A549 (cell line): Measurements from ENCODE around the gene HMX1. TPM values are rescaled to one million over a fixed set of nuclear protein-coding genes. Genes with fewer than 3 reads are reported as not detected.

ENCODE experiments used
- ATAC-seq, 2 experiments: fragments of 200-7000 bp in 1 of 2; fragments of >200 bp in 1 of 2; cut with Nextera tagmentation in 1 of 2; cut with Tn5 transposase in 1 of 2; 3 replicates each; pipeline versions ENCODE4 v1.8.0 to v1.9.1; 2018 to 2020; ENCODE audit warnings: mild to moderate bottlenecking in 1 of 2, moderate library complexity in 1 of 2
- CTCF ChIA-PET: fragments of 300-600 bp; sonication (Branson Sonifier 250); formaldehyde crosslinking; extraction: SDS; loops from one replicate; lab custom pipeline; 2021; ENCODE audit warnings: antibody characterized with exemption, inconsistent platforms; lab: Yijun Ruan, JAX
- POLR2A ChIA-PET: fragments of 350-600 bp; formaldehyde crosslinking; extraction: SDS; loops from one replicate; lab custom pipeline; 2021; ENCODE audit warnings: antibody characterized with exemption, inconsistent platforms; lab: Yijun Ruan, JAX
- DNase-seq, 2 experiments: peaks; one replicate each; pipeline versions ENCODE4 v3.0.0 to v3.0.0-alpha.2; 2011 to 2016; ENCODE audit warnings: low read depth in 1 of 2, low spot score in 1 of 2
- FAIRE-seq: peaks from 2 replicates; lab custom pipeline; 2011; peaks lifted over from hg19 to GRCh38; lab: Jason Lieb, UNC
- H3K27ac ChIP-seq, 2 experiments: fragments of >200 bp; sonication (Bioruptor Twin); formaldehyde crosslinking; 3 replicates each; pipeline ENCODE4 v1.5.1; 2016 to 2017
- H3K4me1 ChIP-seq: fragments of >200 bp; sonication (Bioruptor Twin); formaldehyde crosslinking; 3 replicates; pipeline ENCODE4 v1.6.1; 2016
- H3K4me2 ChIP-seq: fragments of >200 bp; sonication (Bioruptor Twin); formaldehyde crosslinking; 3 replicates; pipeline ENCODE4 v1.6.1; 2016
- H3K4me3 ChIP-seq: fragments of >200 bp; sonication (Bioruptor Twin); formaldehyde crosslinking; 3 replicates; pipeline ENCODE4 v1.5.1; 2016
- H3K9me3 ChIP-seq: fragments of >200 bp; sonication (Bioruptor Twin); formaldehyde crosslinking; 3 replicates; pipeline ENCODE4 v1.6.1; 2016
- BCL3 ChIP-seq: fragments of >200 bp; sonication (Bioruptor Twin); formaldehyde crosslinking; IDR thresholded peaks from 3 replicates; pipeline ENCODE4 v1.6.1; 2016
- CHD2 ChIP-seq: fragments of 150-350 bp; IDR thresholded peaks from 2 replicates; pipeline ENCODE4 v1.6.1; 2014; ENCODE audit warnings: low read length; ENCODE audit not compliant: partially characterized antibody
- E2F6 ChIP-seq: IDR thresholded peaks from 2 replicates; pipeline ENCODE4 v1.6.1; 2012; ENCODE audit warnings: low read depth, borderline replicate concordance
- EHF ChIP-seq: fragments of 250-450 bp; sonication (Bioruptor Pico); IDR thresholded peaks from 2 replicates; pipeline ENCODE4 v1.5.0; 2020; ENCODE audit warnings: mild to moderate bottlenecking
- ESRRA ChIP-seq: fragments of 150-350 bp; IDR thresholded peaks from 2 replicates; pipeline ENCODE4 v1.6.1; 2014; ENCODE audit warnings: mild to moderate bottlenecking, low read length, borderline replicate concordance
- GATA3 ChIP-seq: IDR thresholded peaks from 2 replicates; pipeline ENCODE4 v1.6.1; 2012; ENCODE audit warnings: borderline replicate concordance
- HES2 ChIP-seq: fragments of >200 bp; sonication (Bioruptor Twin); formaldehyde crosslinking; IDR thresholded peaks from 2 replicates; pipeline ENCODE4 v1.6.1; 2016
- HEYL ChIP-seq: fragments of 250-450 bp; sonication (Bioruptor Pico); IDR thresholded peaks from 2 replicates; pipeline ENCODE4 v1.8.0; 2021; ENCODE audit warnings: mild to moderate bottlenecking, moderate library complexity
- HOXB13 ChIP-seq: fragments of 250-450 bp; sonication (Bioruptor Pico); IDR thresholded peaks from 2 replicates; pipeline ENCODE4 v1.5.0; 2020; ENCODE audit warnings: low read depth, mild to moderate bottlenecking, moderate library complexity
- JUNB ChIP-seq: fragments of >200 bp; sonication (Bioruptor Twin); formaldehyde crosslinking; IDR thresholded peaks from 2 replicates; pipeline ENCODE4 v1.6.1; 2016
- MAFK ChIP-seq: fragments of 450-650 bp; IDR thresholded peaks from 2 replicates; pipeline ENCODE4 v1.6.1; 2014; ENCODE audit not compliant: partially characterized antibody
- PHF8 ChIP-seq: fragments of 200-600 bp; sonication (generic); IDR thresholded peaks from 2 replicates; pipeline ENCODE4 v1.6.1; 2016; ENCODE audit warnings: low read depth, mild to moderate bottlenecking, antibody characterized with exemption, moderate library complexity, borderline replicate concordance
- POLR2AphosphoS2 ChIP-seq: conservative IDR thresholded peaks from 2 replicates; pipeline ENCODE4 v1.6.1; 2012; ENCODE audit warnings: low read length, improper control_type of control experiment, inconsistent platforms
- RNF2 ChIP-seq: fragments of 200-600 bp; sonication (generic); IDR thresholded peaks from 2 replicates; pipeline ENCODE4 v1.6.1; 2016; ENCODE audit warnings: low read depth, mild to moderate bottlenecking, antibody characterized with exemption, moderate library complexity, borderline replicate concordance
- SMC3 ChIP-seq: fragments of >200 bp; sonication (Bioruptor Twin); formaldehyde crosslinking; IDR thresholded peaks from 3 replicates; pipeline ENCODE4 v1.6.1; 2018; ENCODE audit warnings: inconsistent platforms
- SREBF2 ChIP-seq: fragments of 450-650 bp; IDR thresholded peaks from 2 replicates; pipeline ENCODE4 v1.6.1; 2014; ENCODE audit warnings: mild to moderate bottlenecking, moderate library complexity
- ZC3H11A ChIP-seq: fragments of 450-650 bp; IDR thresholded peaks from 2 replicates; pipeline ENCODE4 v1.6.1; 2014; ENCODE audit warnings: antibody characterized with exemption, mild to moderate bottlenecking
- ZFP36 ChIP-seq: fragments of 450-650 bp; IDR thresholded peaks from 2 replicates; pipeline ENCODE4 v1.6.1; 2014; ENCODE audit warnings: borderline replicate concordance; ENCODE audit not compliant: partially characterized antibody
- WGBS: methylation state at CpG from one replicate; pipeline ENCODE4 v1.1.6; 2017; ENCODE audit errors: missing lambda C conversion rate; 5-methylcytosine and 5-hydroxymethylcytosine counted together
- polyA plus RNA-seq, 4 experiments: library from polyadenylated mRNA; depleted of rRNA in 3 of 4; stranded (reverse); fragments of >200 nt; fragmentation: RNase III in 1 of 4; extraction: RNeasy Plus Mini Kit Qiagen cat#74134 plus additional on column Dnase treatment in 1 of 4; gene quantifications; 2 replicates in 3 of 4; 3 replicates in 1 of 4; pipeline ENCODE4 v1.2.3, GENCODE V29; 2011 to 2017

Gene HMX1
- polyA plus RNA-seq, 2 of the 4 experiments (the other 2 are of a cell fraction), result 0.06 TPM; not detected in 1

- no peak for TF ChIP-seq ESRRA
- Histone ChIP-seq H3K27ac (no peak overlapping the region), H3K4me2 (no peak overlapping the region), H3K4me3 (no peak overlapping the region), H3K9me3 (no peaks in the 10 kb centered on the region), H3K4me1 (no peaks in the 10 kb centered on the region)
- ChIA-PET POLR2A (no interaction called here), CTCF (no interaction called here)
- ATAC-seq (no peak), FAIRE-seq (no peak), DNase-seq (no peak)
- WGBS, result 0% methylated on average over 2 of the region's 7 CpGs
Measured at GRCh38 chr4:8830056-8830455, 41.6 kb downstream of the HMX1 start.

- ChIA-PET POLR2A (no interaction called here), CTCF (no interaction called here)
- WGBS, result 14% methylated on average over 2 of the region's 2 CpGs
- Histone ChIP-seq H3K4me1 (no peaks in the 10 kb centered on the region), H3K27ac (no peak overlapping the region), H3K9me3 (no peaks in the 10 kb centered on the region), H3K4me2 (no peak overlapping the region), H3K4me3 (no peak overlapping the region)
- FAIRE-seq (no peak), ATAC-seq (no peak), DNase-seq (no peak)
- TF ChIP-seq E2F6 (no peak), POLR2AphosphoS2 (no peak), HOXB13 (CRISPR knock-in tag) (no peak), HES2 (no peak), HEYL (no peak), RNF2 (no peak), ZC3H11A (no peak), MAFK (no peak), SREBF2 (no peak), CHD2 (no peak), BCL3 (no peak)
Measured at GRCh38 chr4:8829584-8829983, 42.1 kb downstream of the HMX1 start.

- ATAC-seq (no peak), FAIRE-seq (no peak), DNase-seq (no peak)
- H3K4me3 ChIP-seq, result no peak overlapping the region
- H3K4me2 ChIP-seq, result no peak overlapping the region
- H3K4me1 ChIP-seq, result no peaks in the 10 kb centered on the region
- H3K27ac ChIP-seq, result no peak overlapping the region
- no peaks in the 10 kb centered on the region for H3K9me3 ChIP-seq
- TF ChIP-seq GATA3 (no peak), BCL3 (no peak), JUNB (no peak), PHF8 (no peak), CHD2 (no peak), ZFP36 (no peak), SMC3 (no peak), EHF (CRISPR knock-in tag) (no peak), RNF2 (no peak)
- WGBS, result 1% methylated on average over 4 of the region's 4 CpGs
- ChIA-PET CTCF (no interaction called here), POLR2A (no interaction called here)
Measured at GRCh38 chr4:8828869-8829268, 42.8 kb downstream of the HMX1 start.
